Measurements from ENCODE around the gene L3HYPDH. TPM values are rescaled to one million over a fixed set of nuclear protein-coding genes. Genes with fewer than 3 reads are reported as not detected.
A peak's percentile ranks its signal among the peaks of the same experiment; 100 is the strongest.

L3HYPDH gene
- polyA plus RNA-seq, 3 donors = 3.9 to 30.7 (median 5.3) TPM

GRCh38 chr14:59507063-59507751 lies 23.0 kb upstream of the L3HYPDH start:
- no peak overlapping the region for H3K4me3 ChIP-seq (replicated peaks in 1 of 3; ENCODE audit: low read depth in 2 of 3, low read length in 3 of 3)
- no peaks in the 10 kb centered on the region for H4K20me1 ChIP-seq (ENCODE audit: insufficient read depth, low read length)
- Mint-ChIP-seq H3K27ac (peak overlapping the region in 2 of 7 donors; percentile 5 to 66), H3K9me3 (no peaks in the 10 kb centered on the region), H3K36me3 (peaks cover 17 to 22% of the 10 kb centered on the region in 2 donors), H3K4me3 (no peak overlapping the region), H3K27me3 (ENCODE audit: low read depth in 3 of 3) (peaks cover 0 to 2% (median 1%) of the 10 kb centered on the region in 3 donors), H3K4me1 (no peaks in the 10 kb centered on the region)
- TF ChIP-seq, protein P1, sequence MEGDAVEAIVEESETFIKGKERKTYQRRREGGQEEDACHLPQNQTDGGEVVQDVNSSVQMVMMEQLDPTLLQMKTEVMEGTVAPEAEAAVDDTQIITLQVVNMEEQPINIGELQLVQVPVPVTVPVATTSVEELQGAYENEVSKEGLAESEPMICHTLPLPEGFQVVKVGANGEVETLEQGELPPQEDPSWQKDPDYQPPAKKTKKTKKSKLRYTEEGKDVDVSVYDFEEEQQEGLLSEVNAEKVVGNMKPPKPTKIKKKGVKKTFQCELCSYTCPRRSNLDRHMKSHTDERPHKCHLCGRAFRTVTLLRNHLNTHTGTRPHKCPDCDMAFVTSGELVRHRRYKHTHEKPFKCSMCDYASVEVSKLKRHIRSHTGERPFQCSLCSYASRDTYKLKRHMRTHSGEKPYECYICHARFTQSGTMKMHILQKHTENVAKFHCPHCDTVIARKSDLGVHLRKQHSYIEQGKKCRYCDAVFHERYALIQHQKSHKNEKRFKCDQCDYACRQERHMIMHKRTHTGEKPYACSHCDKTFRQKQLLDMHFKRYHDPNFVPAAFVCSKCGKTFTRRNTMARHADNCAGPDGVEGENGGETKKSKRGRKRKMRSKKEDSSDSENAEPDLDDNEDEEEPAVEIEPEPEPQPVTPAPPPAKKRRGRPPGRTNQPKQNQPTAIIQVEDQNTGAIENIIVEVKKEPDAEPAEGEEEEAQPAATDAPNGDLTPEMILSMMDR (IDR thresholded peaks at IDR 0.05) = peak; percentile 89
- H3K36me3 ChIP-seq (replicated peaks in 1 of 2; ENCODE audit: control insufficient read depth in 1 of 2, insufficient read depth in 2 of 2, low read length in 2 of 2) = peaks cover 18 to 33% of the 10 kb centered on the region in 2 donors
- intact Hi-C loops (cut with micrococcal nuclease) = loop anchor here in 1 of 2 donors (5.0 kb wide), 1 partner anchor 70 kb away; the partner anchor contains the start of gene CCDC175
- H3K79me2 ChIP-seq (ENCODE audit: insufficient read depth, low read length) = no peaks in the 10 kb centered on the region
- no peaks in the 10 kb centered on the region for H3K9me3 ChIP-seq (replicated peaks in 1 of 2; ENCODE audit: control insufficient read depth in 1 of 2, insufficient read depth in 1 of 2, low read length in 2 of 2)
- H3K9ac ChIP-seq (ENCODE audit: insufficient read depth, low read length, poor library complexity, severe bottlenecking) = no peak overlapping the region
- no peaks in the 10 kb centered on the region for H3K27me3 ChIP-seq (ENCODE audit: control insufficient read depth in 2 of 2, insufficient read depth in 2 of 2, low read length in 2 of 2)
- H3K27ac ChIP-seq (ENCODE audit: low read depth in 1 of 2, low read length in 2 of 2) = no peak overlapping the region
- no peak overlapping the region for H2AFZ ChIP-seq (ENCODE audit: insufficient read depth, low read depth, low read length, poor library complexity, severe bottlenecking)
- no peak overlapping the region for H3K4me2 ChIP-seq (replicated peaks; ENCODE audit: extremely low read depth, low read length, poor library complexity, severe bottlenecking)
- DNase-seq = peak; percentile 25 to 45 (median 30)
- no peaks in the 10 kb centered on the region for H3K4me1 ChIP-seq (ENCODE audit: control insufficient read depth in 1 of 2, insufficient read depth in 2 of 2, low read length in 2 of 2)

GRCh38 chr14:59503256-59503655 lies 19.0 kb upstream of the L3HYPDH start:
- no peaks in the 10 kb centered on the region for H3K9me3 Mint-ChIP-seq
- no peaks in the 10 kb centered on the region for H3K9me3 ChIP-seq (replicated peaks in 1 of 2; ENCODE audit: control insufficient read depth in 1 of 2, insufficient read depth in 1 of 2, low read length in 2 of 2)
- no peak overlapping the region for H3K4me3 Mint-ChIP-seq
- peaks cover 36 to 45% of the 10 kb centered on the region in 2 donors for H3K36me3 Mint-ChIP-seq
- H3K4me2 ChIP-seq (replicated peaks; ENCODE audit: extremely low read depth, low read length, poor library complexity, severe bottlenecking) = no peak overlapping the region
- H3K9ac ChIP-seq (ENCODE audit: insufficient read depth, low read length, poor library complexity, severe bottlenecking) = no peak overlapping the region
- peaks cover 12% of the 10 kb centered on the region for H4K20me1 ChIP-seq (ENCODE audit: insufficient read depth, low read length)
- H3K79me2 ChIP-seq (ENCODE audit: insufficient read depth, low read length) = no peaks in the 10 kb centered on the region
- no peaks in the 10 kb centered on the region for H3K4me1 Mint-ChIP-seq
- no peaks in the 10 kb centered on the region for H3K4me1 ChIP-seq (ENCODE audit: control insufficient read depth in 1 of 2, insufficient read depth in 2 of 2, low read length in 2 of 2)
- no peak overlapping the region for H3K27ac Mint-ChIP-seq
- no peak overlapping the region for H2AFZ ChIP-seq (ENCODE audit: insufficient read depth, low read depth, low read length, poor library complexity, severe bottlenecking)
- peaks cover 48 to 67% of the 10 kb centered on the region in 2 donors for H3K36me3 ChIP-seq (replicated peaks in 1 of 2; ENCODE audit: control insufficient read depth in 1 of 2, insufficient read depth in 2 of 2, low read length in 2 of 2)
- intact Hi-C loops (cut with micrococcal nuclease) = no loop called here
- no peak for DNase-seq
- no peak overlapping the region for H3K27ac ChIP-seq (ENCODE audit: low read depth in 1 of 2, low read length in 2 of 2)
- TF ChIP-seq, protein P1 (IDR thresholded peaks at IDR 0.05) = no peak
- WGBS (ENCODE audit: insufficient coverage) = no CpG with 5 or more reads among the region's 4 CpGs
- H3K27me3 ChIP-seq (ENCODE audit: control insufficient read depth in 2 of 2, insufficient read depth in 2 of 2, low read length in 2 of 2) = no peaks in the 10 kb centered on the region
- H3K4me3 ChIP-seq (replicated peaks in 1 of 3; ENCODE audit: low read depth in 2 of 3, low read length in 3 of 3) = no peak overlapping the region
- peaks cover 0 to 2% (median 0%) of the 10 kb centered on the region in 3 donors for H3K27me3 Mint-ChIP-seq (ENCODE audit: low read depth in 3 of 3)

All from CD14-positive monocyte (primary cell).